Left ventricle myocardium superior (tissue), 1 donor: Measurements from ENCODE around the gene DEFB128. TPM values are rescaled to one million over a fixed set of nuclear protein-coding genes. Genes with fewer than 3 reads are reported as not detected.
"Not testable (repeated sequence)": the region's sequence is repeated elsewhere in the genome, so short reads cannot be mapped to it uniquely, and the experiment has no call there.

Experiments
- ATAC-seq: fragments of 200-7000 bp; cut with Tn5 transposase; one replicate; pipeline ENCODE4 v1.9.1; 2020; ENCODE audit warnings: mild to moderate bottlenecking, moderate library complexity
- DNase-seq: peaks from one replicate; pipeline ENCODE4 v3.0.0-alpha.2; 2020
- intact Hi-C: fragments of 100-400 bp; cut with micrococcal nuclease; formaldehyde crosslinking; loops from one replicate; pipeline ENCODE4 v1.11.0; 2022
- long read RNA-seq: library from polyadenylated mRNA; unstranded; transcript quantifications from one replicate; pipeline ENCODE4 v2.0.0, GENCODE V29; 2021
- total RNA-seq: library from RNA; stranded (reverse); fragmentation: NEBNext Ultra II Directional; extraction: Animal tissue kit (Norgen Biotek cat#: 25700); gene quantifications from one replicate; pipeline ENCODE4 v1.2.1, GENCODE V29; 2021
- donor health status: DM: no; HTN: yes; CAD: no; lungs with severe emphysema.

The DEFB128 gene
- not detected for total RNA-seq
- long read RNA-seq, result 0 reads

DNA sequence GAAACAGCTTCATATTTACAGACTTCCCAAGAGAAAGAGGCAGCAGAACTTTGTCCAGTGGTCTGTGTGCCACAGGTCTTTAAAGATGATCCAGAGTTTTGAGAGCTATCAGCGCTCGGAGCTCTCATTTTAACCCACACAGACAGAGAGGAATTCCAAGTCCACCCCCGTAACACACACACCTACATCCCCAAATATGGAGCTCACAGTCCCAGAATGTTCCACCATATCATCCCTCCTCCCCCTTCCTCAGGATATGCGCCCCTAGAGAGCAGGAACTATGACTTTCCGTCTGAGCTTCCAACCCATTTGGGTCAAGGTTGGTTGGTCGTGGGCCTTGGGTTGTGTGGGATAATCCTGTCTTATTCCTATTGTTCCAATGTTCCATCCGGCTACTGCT is at the start of gene DEFB128:
Gene DEFB128 (minus strand): TSS at position 101 of the 400 bp plus-strand sequence. CDS start 88 bp downstream, at position 13.
- no peak for ATAC-seq
- no peak for DNase-seq
- intact Hi-C loops, result no loop called here

DNA sequence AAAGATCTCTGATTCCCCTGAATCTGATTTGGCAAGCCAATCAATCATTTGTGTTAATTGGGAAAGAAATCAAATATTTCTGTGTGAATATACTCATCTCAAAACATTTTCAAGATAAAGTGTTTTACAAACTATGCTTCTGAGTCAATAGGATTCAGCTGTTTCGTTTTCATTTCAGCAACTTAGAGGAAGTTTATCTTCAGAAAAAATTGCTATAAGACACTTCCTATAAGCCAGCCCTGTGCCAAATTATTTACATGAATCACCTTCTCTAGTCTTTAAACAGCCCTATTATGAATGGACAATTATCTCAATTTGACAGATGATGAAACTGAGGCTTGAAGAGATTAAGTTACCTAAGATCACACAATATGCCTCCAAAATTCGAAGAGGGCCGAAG is 48.4 kb upstream of the DEFB128 start:
- DNase-seq (no peak), ATAC-seq (no peak)
- intact Hi-C loops, result no loop called here

DNA sequence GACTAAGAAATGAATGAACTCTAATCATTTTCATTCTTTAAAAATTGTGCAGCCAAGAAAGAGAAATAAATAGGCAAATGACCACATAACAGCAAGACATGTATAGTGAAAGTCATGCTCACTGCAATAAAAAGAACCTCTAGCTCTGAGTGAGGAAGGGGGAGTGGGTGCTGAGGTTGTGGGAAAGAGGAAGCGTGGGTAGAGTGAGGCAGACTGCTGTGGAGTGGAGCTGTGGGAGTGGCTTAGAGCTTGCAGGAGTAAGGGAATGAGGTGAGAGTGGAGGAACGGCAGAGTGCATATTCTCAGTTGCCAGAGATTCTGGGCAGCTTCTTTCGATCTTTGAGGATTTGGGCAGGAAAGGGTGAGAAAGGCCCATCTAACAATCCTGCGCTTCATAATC is 48.0 kb upstream of the DEFB128 start:
- DNase-seq, result no peak
- peak; percentile 50 for ATAC-seq
- intact Hi-C loops, result no loop called here

DNA sequence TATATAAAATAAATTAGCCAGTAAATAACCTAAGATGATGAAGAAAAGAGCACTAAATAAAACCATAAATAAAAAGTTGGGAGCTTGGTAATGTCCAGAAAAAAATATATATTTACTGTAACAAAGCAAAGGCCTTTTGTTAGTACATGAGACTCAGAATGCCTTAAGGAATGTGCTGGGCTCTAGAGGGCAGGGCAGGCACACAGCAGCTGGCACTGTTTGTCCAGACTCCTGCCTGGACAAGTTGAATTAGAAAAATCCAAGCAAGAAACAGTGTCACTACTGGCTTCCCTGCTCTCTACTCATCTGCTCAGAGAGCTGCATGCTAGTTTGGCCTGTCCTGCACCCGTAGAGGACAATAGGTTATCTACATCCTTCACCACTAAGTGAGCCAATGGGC is 46.4 kb upstream of the DEFB128 start:
- DNase-seq, result peak; percentile 41
- ATAC-seq, result peak; percentile 70
- intact Hi-C loops, result no loop called here

GRCh38 chr20:227439-228105 is 38.1 kb upstream of the DEFB128 start:
- intact Hi-C loops, result no loop called here
- DNase-seq (no peak), ATAC-seq (no peak)

GRCh38 chr20:226958-227357 is 37.4 kb upstream of the DEFB128 start, which contains the start of gene DEFB129:
TSS of gene DEFB129 (plus strand) at chr20:227258. CDS start at chr20:227289, 31 bp downstream.
- DNase-seq (no peak), ATAC-seq (no peak)
- intact Hi-C loops, result no loop called here

- ATAC-seq, intact Hi-C loops, DNase-seq: not testable (repeated sequence)
Measured at GRCh38 chr20:225879-226278, 36.4 kb upstream of the DEFB128 start.

DNA sequence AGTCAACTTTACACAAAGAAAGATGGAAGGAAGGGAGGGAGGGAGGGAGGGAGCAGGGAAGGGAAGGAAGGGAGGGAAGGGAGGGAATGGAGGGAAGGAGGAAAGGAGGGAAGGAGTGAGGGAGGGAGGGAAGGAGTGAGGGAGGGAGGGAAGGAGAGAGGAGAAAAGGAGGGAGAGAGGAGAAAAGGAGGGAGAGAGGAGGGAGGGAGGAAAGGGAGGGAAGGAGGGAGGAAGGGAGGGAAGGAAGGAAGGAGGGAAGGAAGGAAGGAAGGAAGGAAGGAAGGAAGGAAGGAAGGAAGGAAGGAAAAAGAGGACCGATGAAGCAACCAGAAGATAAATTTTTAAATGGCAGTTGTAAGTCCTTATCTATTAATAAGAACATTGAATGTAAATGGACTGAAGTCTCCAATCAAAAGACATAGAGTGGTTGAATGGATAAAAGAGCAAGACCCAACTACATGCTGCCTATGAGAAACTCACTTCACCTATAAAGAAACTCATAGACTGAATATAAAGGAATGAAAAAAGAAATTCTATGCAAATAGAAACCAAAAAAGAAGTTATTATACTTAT is 31.8 kb upstream of the DEFB128 start:
- DNase-seq (no peak), ATAC-seq (no peak)
- intact Hi-C loops, result no loop called here

DNA sequence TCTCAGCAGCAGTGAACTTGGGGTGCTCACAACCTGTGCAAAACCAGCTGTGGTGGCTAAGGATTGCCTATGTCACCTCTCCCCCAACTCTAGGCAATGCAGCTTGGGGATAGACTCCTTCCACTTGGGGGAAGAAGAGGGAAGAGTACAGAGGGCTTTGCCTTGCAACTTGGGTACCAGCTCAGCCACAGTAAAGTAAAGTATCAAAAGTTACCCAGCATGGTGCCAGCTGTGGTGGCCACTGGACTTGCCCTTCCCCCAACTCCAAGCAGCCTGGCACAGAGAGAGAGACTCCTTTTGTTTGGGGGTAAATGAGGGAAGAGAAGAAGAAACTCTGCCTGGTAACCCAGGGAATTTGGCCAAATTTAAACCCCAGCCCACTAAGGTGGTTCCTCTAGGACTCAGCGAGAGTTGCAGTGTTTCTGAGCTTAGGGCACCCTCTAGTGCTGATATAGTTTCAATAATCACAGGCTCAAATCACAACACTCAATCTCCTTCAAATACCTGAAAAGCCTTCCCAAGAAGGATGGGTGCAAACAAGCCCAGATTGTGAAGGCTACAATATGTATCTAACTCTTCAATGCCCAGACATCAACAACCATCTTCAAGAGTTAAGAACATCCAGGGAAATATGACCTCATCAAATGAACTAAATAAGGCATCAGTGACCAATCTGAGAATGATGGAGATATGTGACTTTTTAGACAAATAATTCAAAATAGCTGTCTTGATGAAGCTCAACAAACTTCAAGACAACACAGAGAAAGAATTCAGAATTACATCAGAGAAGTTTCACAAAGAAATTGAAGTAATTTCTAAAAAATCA is 30.0 kb upstream of the DEFB128 start:
- ATAC-seq, result peak; percentile 61
- no peak for DNase-seq
- intact Hi-C loops, result no loop called here

GRCh38 chr20:217266-217665 is 27.8 kb upstream of the DEFB128 start:
- intact Hi-C loops, result no loop called here
- ATAC-seq, result peak; percentile 95
- no peak for DNase-seq

DNA sequence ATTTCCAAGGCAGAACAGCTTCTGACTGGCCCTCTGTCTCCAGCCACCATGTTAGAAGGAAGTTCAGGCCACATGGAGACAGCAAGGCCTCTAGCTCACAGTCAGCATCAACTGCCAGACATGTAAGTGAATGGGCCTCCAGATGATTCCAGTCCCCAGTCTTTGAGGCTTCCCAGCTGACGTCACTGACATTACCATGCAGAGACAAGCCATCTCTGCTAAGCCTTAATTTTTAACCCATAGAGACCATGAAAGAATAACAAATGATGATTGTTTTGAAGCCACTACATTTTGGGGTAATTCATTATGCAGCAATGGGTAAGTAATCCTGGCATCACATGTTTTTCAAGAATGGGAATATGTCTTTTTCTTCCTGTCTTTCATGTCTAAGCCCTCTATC is 26.3 kb upstream of the DEFB128 start:
- DNase-seq (no peak), ATAC-seq (no peak)
- intact Hi-C loops, result no loop called here

DNA sequence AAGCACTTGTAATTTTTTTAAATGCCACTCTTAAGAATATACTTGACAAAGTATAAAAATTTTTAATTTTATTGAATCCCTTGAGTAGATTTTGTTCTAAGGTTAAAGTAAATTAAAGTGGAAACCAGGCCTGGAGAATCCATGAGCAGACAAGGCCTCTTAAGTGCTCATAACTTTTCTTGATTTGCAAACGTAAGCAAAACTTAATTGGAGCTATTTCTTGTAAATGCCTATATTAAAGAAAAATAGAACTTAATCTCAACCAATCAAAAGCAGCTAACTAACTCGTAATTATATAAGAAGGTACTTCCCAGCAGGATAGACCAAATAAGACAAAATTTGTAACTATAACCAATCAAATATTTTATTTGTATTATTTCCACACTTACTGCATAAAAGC is 24.9 kb upstream of the DEFB128 start:
- intact Hi-C loops, result no loop called here
- ATAC-seq, result no peak
- no peak for DNase-seq

- intact Hi-C loops, result no loop called here
- no peak for DNase-seq
- ATAC-seq, result no peak
Measured at GRCh38 chr20:210809-211502, 21.4 kb upstream of the DEFB128 start.

- intact Hi-C loops, result no loop called here
- ATAC-seq (peak; percentile 70), DNase-seq (no peak)
Measured at GRCh38 chr20:208942-209566, 19.5 kb upstream of the DEFB128 start.

DNA sequence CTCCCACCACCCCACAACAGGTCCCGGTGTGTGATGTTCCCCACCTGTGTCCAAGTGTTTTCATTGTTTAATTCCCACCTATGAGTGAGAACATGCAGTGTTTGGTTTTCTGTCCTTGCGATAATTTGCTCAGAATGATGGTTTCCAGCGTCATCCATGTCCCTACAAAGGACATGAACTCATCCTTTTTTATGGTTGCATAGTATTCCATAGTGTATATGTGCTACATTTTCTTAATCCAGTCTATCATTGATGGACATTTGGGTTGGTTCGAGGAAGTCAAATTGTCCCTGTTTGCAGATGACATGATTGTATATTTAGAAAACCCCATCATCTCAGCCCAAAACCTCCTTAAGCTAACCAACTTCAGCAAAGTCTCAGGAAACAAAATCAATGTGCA is 14.1 kb upstream of the DEFB128 start:
- ATAC-seq, DNase-seq, intact Hi-C loops: not testable (repeated sequence)

GRCh38 chr20:199996-200395 is 10.5 kb upstream of the DEFB128 start:
- ATAC-seq (no peak), DNase-seq (no peak)
- intact Hi-C loops, result no loop called here

DNA sequence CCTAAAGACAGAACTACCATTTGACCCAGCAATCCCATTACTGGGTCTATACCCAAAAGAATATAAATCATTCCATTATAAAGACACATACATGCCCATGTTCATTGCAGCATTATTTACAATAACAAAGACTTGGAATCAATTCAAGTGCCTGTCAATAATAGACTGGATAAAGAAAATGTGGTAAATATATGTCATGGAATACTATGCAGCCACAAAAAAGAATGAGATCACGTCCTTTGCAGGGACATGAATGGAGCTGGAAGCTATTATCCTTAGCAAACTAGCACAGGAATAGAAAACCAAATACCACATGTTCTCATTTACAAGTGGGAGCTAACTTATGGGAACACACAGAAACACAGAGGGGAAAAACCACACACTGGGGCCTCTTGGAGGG is 8.7 kb upstream of the DEFB128 start:
- intact Hi-C loops, result no loop called here
- DNase-seq, result no peak
- ATAC-seq, result no peak

- ATAC-seq, result no peak
- DNase-seq, result no peak
- intact Hi-C loops, result no loop called here
Measured at GRCh38 chr20:187733-188132, 1.8 kb downstream of the DEFB128 start.

GRCh38 chr20:184288-184687 is 5.2 kb downstream of the DEFB128 start:
- ATAC-seq, result no peak

More at GRCh38 chr20:184288-184687, 5.2 kb downstream of the DEFB128 start:
- intact Hi-C loops, result no loop called here
- no peak for DNase-seq
